OCI-LY7 (cell line): Measurements from ENCODE around the gene CIB4. TPM values are rescaled to one million over a fixed set of nuclear protein-coding genes. Genes with fewer than 3 reads are reported as not detected.

Source experiments
- BruUV-seq: library from RNA; stranded (reverse); fragments of 400-500 nt; replicated peaks from 2 replicates; lab custom pipeline; 2021; lab: Mats Ljungman, UMichigan
- CTCF ChIA-PET: fragments of 300-600 bp; sonication (Branson Sonifier 250); formaldehyde crosslinking; loops from one replicate; lab custom pipeline; 2022; ENCODE audit warnings: antibody characterized with exemption; ENCODE audit not compliant: unreplicated experiment; lab: Charles Lee
- POLR2A ChIA-PET: fragments of 300-600 bp; sonication (Branson Sonifier 250); formaldehyde crosslinking; loops from one replicate; lab custom pipeline; 2022; ENCODE audit warnings: antibody characterized with exemption; lab: Charles Lee
- DNase-seq: peaks from one replicate; pipeline ENCODE4 v3.0.0-alpha.2; 2015; ENCODE audit warnings: low spot score
- H2AFZ ChIP-seq: fragments of 200-600 bp; sonication (generic), shearing (Covaris generic); 2 replicates; pipeline ENCODE4 v1.6.1; 2014; ENCODE audit warnings: mild to moderate bottlenecking, antibody characterized with exemption, low read length, moderate library complexity
- H3K27ac ChIP-seq: fragments of 200-600 bp; sonication (generic); 2 replicates; pipeline ENCODE4 v1.5.1; 2014; ENCODE audit warnings: mixed run types, low read depth, mild to moderate bottlenecking, moderate library complexity, low read length, inconsistent platforms; ENCODE audit not compliant: poor library complexity, severe bottlenecking
- H3K36me3 ChIP-seq: fragments of 200-600 bp; sonication (generic); 2 replicates; pipeline ENCODE4 v1.6.1; 2014; ENCODE audit warnings: mild to moderate bottlenecking, antibody characterized with exemption, low read length, moderate library complexity, mixed read lengths; ENCODE audit not compliant: insufficient read depth
- H3K4me1 ChIP-seq: fragments of 200-600 bp; sonication (generic); 2 replicates; pipeline ENCODE4 v1.5.1; 2014; ENCODE audit warnings: mild to moderate bottlenecking, low read length; ENCODE audit not compliant: insufficient read depth, poor library complexity, severe bottlenecking
- H3K4me2 ChIP-seq: fragments of 200-600 bp; sonication (generic); 2 replicates; pipeline ENCODE4 v1.6.1; 2014; ENCODE audit warnings: mild to moderate bottlenecking, low read length
- H3K4me3 ChIP-seq: fragments of 200-600 bp; sonication (generic); 2 replicates; pipeline ENCODE4 v1.5.1; 2014; ENCODE audit warnings: mild to moderate bottlenecking, low read depth, low read length; ENCODE audit not compliant: poor library complexity, severe bottlenecking
- H3K79me2 ChIP-seq: fragments of 200-600 bp; sonication (generic); 2 replicates; pipeline ENCODE4 v1.6.1; 2016; ENCODE audit warnings: low read depth, mild to moderate bottlenecking, low read length, moderate library complexity, mixed read lengths; ENCODE audit not compliant: insufficient read depth
- H3K9me2 ChIP-seq: fragments of 200-600 bp; sonication (generic); 2 replicates; pipeline ENCODE4 v1.6.1; 2016; ENCODE audit warnings: mild to moderate bottlenecking, low read length, mixed read lengths; ENCODE audit not compliant: insufficient read depth
- H3K9me3 ChIP-seq: fragments of 200-600 bp; sonication (generic); 2 replicates; pipeline ENCODE4 v1.6.1; 2014; ENCODE audit warnings: mild to moderate bottlenecking, mixed run types, low read length, mixed read lengths
- H4K20me1 ChIP-seq: fragments of 200-600 bp; sonication (generic); 2 replicates; pipeline ENCODE4 v1.6.1; 2014; ENCODE audit warnings: mild to moderate bottlenecking, antibody characterized with exemption, low read length, moderate library complexity, mixed read lengths; ENCODE audit not compliant: insufficient read depth
- CTCF ChIP-seq: fragments of 200-600 bp; sonication (generic); conservative IDR thresholded peaks from 2 replicates; pipeline ENCODE4 v1.5.1; 2014; ENCODE audit warnings: mild to moderate bottlenecking, antibody characterized with exemption, low read length, moderate library complexity, mixed read lengths
- EZH2phosphoT487 ChIP-seq: fragments of 200-600 bp; sonication (generic); IDR thresholded peaks from 2 replicates; pipeline ENCODE4 v1.6.1; 2018; ENCODE audit warnings: low read depth, borderline replicate concordance, mild to moderate bottlenecking, mixed run types, antibody characterized with exemption, low read length, moderate library complexity, mixed read lengths
- intact Hi-C: fragments of 100-400 bp; cut with micrococcal nuclease; formaldehyde crosslinking; loops from one replicate; pipeline ENCODE4 v1.10.0; 2022; ENCODE audit not compliant: unreplicated experiment
- total RNA-seq, 2 experiments: library from RNA; depleted of rRNA in 1 of 2; stranded (reverse); fragments of >200 nt in 1 of 2; shearing (Covaris generic) in 1 of 2; gene quantifications; 2 replicates each; pipeline ENCODE4 v1.2.3, GENCODE V29; 2014 to 2022

Gene CIB4
- total RNA-seq, 2 experiments from 2014 or later: not detected

- intact Hi-C loops: no loop called here
- H2AFZ ChIP-seq: no peak overlapping the region
- ChIA-PET POLR2A (no interaction called here), CTCF (no interaction called here)
- H4K20me1 ChIP-seq: no peaks in the 10 kb centered on the region
- TF ChIP-seq EZH2phosphoT487: no peak
- TF ChIP-seq CTCF: no peak
- H3K9me2 ChIP-seq: no peaks in the 10 kb centered on the region
- BruUV-seq: no TSS peak
- H3K4me1 ChIP-seq: no peaks in the 10 kb centered on the region
- no peaks in the 10 kb centered on the region for H3K9me3 ChIP-seq
- H3K36me3 ChIP-seq: no peaks in the 10 kb centered on the region
- H3K4me3 ChIP-seq: no peak overlapping the region
- no peak overlapping the region for H3K4me2 ChIP-seq
- no peaks in the 10 kb centered on the region for H3K79me2 ChIP-seq
- no peak overlapping the region for H3K27ac ChIP-seq
- DNase-seq: no peak
Measured at GRCh38 chr2:26679867-26680266, 38.7 kb upstream of the CIB4 start.

- H3K79me2 ChIP-seq: no peaks in the 10 kb centered on the region
- intact Hi-C loops: no loop called here
- no peak overlapping the region for H3K4me3 ChIP-seq
- H3K9me3 ChIP-seq: no peaks in the 10 kb centered on the region
- H3K9me2 ChIP-seq: no peaks in the 10 kb centered on the region
- H3K4me2 ChIP-seq: no peak overlapping the region
- ChIA-PET CTCF (no interaction called here), POLR2A (no interaction called here)
- no peaks in the 10 kb centered on the region for H3K36me3 ChIP-seq
- H3K4me1 ChIP-seq: no peaks in the 10 kb centered on the region
- TF ChIP-seq EZH2phosphoT487: no peak
- TF ChIP-seq CTCF: no peak
- no TSS peak for BruUV-seq
- H2AFZ ChIP-seq: no peak overlapping the region
- no peak for DNase-seq
- no peak overlapping the region for H3K27ac ChIP-seq
- H4K20me1 ChIP-seq: no peaks in the 10 kb centered on the region
Measured at GRCh38 chr2:26678035-26678434, 36.9 kb upstream of the CIB4 start.

- no peaks in the 10 kb centered on the region for H3K79me2 ChIP-seq
- intact Hi-C loops: no loop called here
- POLR2A ChIA-PET: interaction anchor here (0.6 kb wide), 1 partner anchor 922 kb away, joined by 5 read pairs; no protein-coding TSS in a partner anchor
- no peak for DNase-seq
- H3K9me3 ChIP-seq: no peaks in the 10 kb centered on the region
- CTCF ChIA-PET: no interaction called here
- H3K4me3 ChIP-seq: no peak overlapping the region
- no peaks in the 10 kb centered on the region for H4K20me1 ChIP-seq
- no peak overlapping the region for H2AFZ ChIP-seq
- no TSS peak for BruUV-seq
- no peak overlapping the region for H3K4me2 ChIP-seq
- H3K4me1 ChIP-seq: no peaks in the 10 kb centered on the region
- no peak for TF ChIP-seq EZH2phosphoT487
- no peak for TF ChIP-seq CTCF
- no peaks in the 10 kb centered on the region for H3K9me2 ChIP-seq
- no peaks in the 10 kb centered on the region for H3K36me3 ChIP-seq
- no peak overlapping the region for H3K27ac ChIP-seq
Measured at GRCh38 chr2:26675651-26676255, 34.6 kb upstream of the CIB4 start.
